HuH-7 (cell line): ENCODE data around the gene PLCL2.
A peak's percentile ranks its signal among the peaks of the same experiment; 100 is the strongest.
"Not testable (repeated sequence)": the region's sequence is repeated elsewhere in the genome, so short reads cannot be mapped to it uniquely, and the experiment has no call there.

ENCODE experiments used
- DNase-seq: peaks from one replicate; pipeline ENCODE4 v3.0.0; 2011; ENCODE audit warnings: low spot score

Gene PLCL2

DNA sequence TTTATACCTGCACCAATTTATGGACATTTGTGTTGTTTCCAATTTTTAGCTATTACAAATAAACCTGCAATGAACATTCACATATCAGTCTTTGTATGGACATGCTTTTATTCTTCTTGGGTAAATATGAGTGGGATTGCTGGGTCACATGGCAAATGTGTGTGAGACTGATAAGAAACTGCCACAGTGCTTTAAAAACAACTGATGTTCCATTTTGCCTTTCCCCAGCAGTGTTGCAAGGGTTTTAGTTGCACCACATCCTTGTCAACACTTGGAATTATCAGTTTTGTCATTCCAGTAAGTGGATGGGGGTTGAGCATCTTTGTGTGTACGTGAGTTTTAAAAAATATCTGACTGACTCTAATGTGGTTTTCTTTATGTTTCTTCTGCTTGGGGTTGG lies 191.2 kb downstream of the PLCL2 start:
- DNase-seq, result no peak

- no peak for DNase-seq
Observed at GRCh38 chr3:17076940-17077605, 192.3 kb downstream of the PLCL2 start.

- DNase-seq, result no peak
Observed at GRCh38 chr3:17077606-17078005, 192.9 kb downstream of the PLCL2 start.

DNA sequence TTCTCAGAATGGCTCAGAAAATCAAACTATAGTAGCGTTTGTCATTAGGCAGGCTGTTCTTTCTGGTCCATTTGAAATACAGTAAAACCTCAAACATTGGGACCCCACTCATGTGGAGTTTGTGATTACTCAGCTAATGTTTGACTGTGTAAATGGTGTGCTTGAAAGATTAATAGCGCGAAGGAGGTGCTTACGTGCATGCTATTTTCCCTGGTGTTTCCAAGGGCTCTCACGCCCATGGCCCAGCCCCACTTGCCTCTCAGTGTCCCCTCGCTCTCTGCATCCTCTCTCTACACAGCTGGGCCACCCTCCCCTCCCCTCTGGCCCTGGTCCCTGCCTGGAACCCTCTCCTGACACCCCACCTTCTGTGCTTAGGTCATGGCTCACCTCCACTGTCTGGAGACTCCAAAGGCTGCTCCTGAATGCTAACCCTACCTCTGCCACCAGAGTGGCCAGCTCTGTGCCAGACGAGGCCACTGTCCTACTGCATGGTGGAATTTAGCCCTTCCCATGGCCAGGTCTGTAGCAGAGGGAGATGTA lies 194.2 kb downstream of the PLCL2 start:
- no peak for DNase-seq

DNA sequence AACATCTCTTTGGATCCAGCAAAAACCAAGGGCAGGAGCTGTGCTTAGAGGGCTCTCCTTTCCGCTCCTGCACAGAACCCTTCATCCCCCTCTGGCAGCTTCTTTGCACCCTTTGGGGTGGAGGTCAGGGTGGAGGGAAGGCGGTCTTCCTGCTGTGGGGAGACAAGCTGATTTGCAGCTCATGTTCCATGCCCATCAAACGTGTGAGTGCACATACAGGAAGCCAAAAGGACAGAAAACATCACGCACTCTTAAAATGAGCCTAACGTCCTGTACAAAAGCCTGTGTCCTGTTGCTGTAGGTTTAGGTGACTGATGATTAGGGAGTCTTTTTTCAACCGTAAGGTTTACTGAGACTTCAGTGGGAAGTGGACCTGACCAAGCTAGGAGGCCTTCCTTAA lies 195.2 kb downstream of the PLCL2 start:
- no peak for DNase-seq

- no peak for DNase-seq
Observed at GRCh38 chr3:17081520-17081919, 196.8 kb downstream of the PLCL2 start.

GRCh38 chr3:17087509-17087908 lies 202.8 kb downstream of the PLCL2 start:
- no peak for DNase-seq

DNA sequence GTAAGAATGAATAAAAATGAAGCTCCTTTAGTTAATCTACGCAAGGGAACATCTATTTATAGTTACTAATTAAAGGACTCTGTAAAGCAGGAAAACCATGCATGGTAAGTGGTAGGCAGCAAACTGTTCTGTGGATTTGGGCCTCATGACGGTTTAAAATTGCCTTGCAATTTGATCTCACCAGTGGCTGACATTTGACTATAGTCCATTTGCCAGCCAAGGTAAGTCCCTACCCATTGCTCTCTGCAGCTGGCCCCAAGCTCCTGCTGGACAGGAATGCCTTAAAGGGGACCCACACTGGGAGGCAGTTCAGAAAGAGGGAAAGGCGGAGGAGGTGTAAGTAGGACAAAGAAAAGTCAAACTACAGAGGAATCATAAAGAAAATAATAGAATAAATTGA lies 203.3 kb downstream of the PLCL2 start:
- no peak for DNase-seq

DNA sequence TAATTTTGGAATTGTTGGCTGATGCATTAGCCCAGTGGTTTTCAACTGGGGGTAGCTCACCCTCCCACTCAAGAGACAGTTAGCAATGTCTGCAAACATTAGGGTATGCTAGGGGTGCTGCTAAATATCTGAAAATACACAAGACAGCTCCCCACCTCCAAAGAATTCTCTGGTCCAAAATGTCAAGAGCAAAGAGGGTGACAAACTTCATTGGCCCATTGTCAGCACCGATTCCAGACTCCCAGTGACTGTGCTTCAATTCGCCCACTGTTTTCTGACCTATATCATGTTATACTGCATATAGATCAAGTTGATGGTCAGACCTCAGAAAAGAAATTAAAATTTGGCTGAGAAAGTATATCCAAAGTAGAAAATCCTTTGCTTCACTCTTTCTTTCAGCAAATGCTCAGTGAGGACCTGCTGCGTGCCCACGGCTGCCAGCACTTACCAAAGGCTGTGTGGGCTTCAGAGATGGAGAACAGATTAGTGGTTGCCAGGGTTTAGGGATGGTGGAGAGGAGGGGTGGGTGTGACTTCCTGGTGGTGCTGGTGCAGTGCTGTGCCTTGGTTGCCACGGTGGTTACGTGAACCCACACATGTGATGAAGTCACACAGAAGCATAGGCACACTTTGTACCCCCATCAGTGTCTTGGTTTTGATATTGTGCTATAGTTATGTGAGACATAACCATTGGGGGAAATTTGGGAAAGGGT lies 204.0 kb downstream of the PLCL2 start:
- DNase-seq, result no peak

DNA sequence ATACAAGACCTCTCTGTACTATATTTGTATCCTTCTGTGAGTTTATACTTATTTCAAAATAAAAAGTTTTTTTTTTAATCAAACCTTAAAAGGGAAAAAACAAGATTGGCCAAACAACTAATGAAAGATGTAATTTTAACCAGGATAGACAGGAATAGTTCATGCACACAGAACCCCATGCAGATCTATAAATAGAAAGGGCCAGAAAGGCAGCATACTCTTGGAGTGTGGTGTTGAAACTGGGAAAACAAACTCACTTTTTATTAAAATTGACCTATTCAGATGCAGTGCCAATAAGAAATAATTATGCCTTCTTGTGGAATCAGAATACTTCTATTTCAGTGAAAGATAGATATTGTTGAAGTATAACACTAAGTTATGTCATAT lies 204.6 kb downstream of the PLCL2 start:
- no peak for DNase-seq

DNA sequence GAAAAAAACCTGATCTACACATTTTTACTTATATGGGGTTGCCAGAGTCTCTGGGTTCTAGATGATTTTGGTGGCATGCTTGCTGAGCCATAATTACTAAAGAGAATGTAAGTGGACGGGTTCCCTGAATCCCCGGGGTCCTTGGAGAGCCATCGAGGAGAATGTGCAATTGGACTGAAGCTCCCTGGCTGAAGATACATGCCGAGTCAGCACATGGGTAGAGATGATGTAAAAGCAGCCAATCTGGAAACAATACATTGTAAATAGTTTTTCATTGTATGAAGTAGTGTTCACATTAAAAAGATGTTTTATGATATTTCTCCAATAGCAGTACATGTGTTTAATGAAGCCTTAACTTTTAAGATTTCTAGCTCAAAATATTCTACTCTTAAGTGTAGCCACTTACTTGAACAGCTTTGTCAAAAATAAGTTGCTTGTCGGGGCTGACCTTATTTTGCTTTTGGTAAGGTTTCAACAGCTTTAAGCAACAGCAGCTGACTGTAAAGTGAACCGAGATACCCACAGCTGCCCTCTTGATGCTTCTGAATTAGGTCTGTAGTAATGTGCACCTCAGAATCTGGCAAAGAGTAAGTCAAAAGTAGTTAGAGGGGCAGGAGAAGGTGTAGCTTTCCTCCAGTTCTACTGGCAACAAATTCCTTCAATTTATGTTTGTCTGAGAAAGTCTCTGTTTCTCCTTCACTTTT lies 205.7 kb downstream of the PLCL2 start:
- DNase-seq, result no peak

DNA sequence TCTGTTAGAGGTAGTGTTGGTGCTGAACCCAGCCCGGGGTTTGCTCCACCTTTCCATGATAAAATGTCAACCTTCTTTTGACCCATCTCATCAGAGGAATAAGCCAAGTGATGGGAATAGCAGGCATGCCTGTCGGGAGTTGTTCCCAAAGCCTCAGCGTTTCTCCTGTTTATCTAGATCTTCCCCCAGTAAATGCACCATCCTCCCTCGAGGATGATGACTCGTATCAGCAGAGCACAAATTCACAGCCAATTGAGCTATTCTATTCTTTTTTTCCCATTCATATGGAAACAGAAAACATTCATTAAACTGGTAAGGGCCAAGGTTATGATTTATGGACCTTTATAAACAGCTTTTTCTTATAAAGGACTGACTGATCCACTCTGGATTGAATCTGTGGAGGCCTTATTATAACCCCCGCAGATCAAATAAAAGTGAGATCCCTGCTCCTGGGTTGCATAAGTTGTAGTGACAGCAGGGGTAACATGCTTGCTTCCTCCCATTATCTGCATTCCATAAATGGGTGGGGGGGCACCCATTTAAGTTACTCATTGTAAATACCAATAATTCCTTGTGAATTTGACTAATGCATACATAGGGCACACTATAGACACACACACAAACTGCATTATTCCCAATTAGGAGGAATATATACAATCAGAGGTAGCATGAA lies 207.3 kb downstream of the PLCL2 start:
- no peak for DNase-seq

GRCh38 chr3:17092583-17092933 lies 207.8 kb downstream of the PLCL2 start:
- no peak for DNase-seq

GRCh38 chr3:17094551-17094950 lies 209.8 kb downstream of the PLCL2 start:
- no peak for DNase-seq

- no peak for DNase-seq
Observed at GRCh38 chr3:17103579-17103978, 218.8 kb downstream of the PLCL2 start.

DNA sequence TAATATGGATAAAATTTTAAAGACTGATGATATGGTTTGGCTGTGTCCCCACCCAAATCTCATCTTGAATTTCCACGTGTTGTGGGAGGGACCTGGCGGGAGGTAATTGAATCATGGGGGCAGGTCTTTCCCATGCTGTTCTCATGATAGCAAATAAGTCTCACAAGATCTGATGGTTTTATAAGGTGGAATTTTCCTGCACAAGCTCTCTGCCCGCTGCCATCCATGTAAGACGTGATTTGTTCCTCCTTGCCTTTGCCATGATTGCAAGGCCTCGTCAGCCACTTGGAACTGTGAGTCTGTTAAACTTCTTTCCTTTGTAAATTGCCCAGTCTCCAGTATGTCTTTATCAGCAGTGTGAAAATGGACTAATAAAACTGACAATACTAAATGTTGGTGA lies 222.0 kb downstream of the PLCL2 start:
- DNase-seq, result not testable (repeated sequence)

DNA sequence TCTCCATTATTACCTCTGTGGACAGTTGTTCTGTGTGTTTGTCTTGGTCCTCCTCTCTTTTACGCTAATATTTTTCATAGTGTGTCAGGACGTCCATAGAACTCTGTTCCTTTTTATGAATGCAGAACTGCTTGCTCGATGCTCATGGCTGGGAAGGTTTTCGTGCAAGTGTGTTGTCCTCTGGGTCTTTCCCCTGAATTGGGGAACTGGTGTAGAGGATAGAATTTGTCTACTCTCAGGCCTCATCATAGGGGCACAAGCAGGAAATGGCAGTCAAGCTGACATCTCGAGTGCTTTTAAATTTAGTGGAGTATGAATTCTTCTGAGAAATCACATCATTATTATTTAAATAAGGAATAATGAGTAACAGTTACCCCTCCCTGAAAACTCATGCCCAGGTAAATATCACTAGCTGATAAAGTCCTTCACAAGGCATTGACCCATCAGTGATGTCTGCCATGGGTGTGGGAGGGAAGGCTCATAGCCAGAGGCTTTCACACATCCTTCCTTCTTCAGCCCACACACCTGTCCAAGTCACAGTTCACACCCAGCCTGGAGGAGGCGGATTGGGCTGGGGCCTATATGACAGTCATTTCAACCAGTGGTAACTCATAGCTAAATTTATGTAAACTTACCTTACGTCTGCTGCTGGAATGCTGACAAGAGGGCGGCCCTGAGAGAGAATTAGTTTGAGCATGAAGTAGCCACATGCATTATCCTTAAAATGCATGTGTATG lies 226.1 kb downstream of the PLCL2 start:
- DNase-seq, result no peak

GRCh38 chr3:17111586-17111985 lies 226.8 kb downstream of the PLCL2 start:
- DNase-seq, result no peak

- DNase-seq, result no peak
Observed at GRCh38 chr3:17115186-17115585, 230.4 kb downstream of the PLCL2 start.

DNA sequence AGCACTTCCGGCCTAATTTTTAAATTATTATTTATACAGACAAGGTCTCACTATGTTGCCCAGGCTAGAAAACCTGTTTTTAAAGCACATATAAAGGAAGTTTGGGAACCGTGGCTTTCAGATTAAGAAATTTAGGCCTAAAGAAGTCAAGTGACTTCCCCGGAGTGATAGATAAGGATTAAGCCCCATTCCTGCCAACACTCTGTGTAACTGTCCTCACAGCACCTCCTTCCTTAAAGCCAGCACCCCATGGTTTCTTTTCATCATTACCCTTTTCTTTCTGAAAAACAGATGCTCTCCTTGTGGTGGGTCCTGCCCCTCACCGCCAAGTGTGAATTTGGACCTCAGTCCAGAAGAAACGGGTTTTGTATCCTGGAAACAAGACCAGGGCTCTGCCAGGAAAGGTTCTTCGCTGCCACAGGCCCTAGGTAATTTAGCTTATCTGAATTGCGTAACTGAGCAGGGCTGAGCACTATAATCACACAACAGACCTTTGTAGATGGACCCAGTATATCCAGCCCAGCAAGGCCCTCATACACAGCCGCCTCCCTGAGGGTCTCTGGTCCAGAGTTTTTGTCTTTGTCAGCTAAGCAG lies 231.3 kb downstream of the PLCL2 start:
- DNase-seq, result peak; percentile 82

GRCh38 chr3:17118771-17119170 lies 234.0 kb downstream of the PLCL2 start:
- no peak for DNase-seq
